ENCODE results near the gene SOWAHB.
A peak's percentile ranks its signal among the peaks of the same experiment; 100 is the strongest.

Gene SOWAHB

GRCh38 chr4:76897536-76898384 lies at the start of gene SOWAHB:
Gene SOWAHB, minus strand, starts transcription at chr4:76898144. Its CDS starts 295 bp downstream, at chr4:76897849.
- DNase-seq: peak; percentile 41

- DNase-seq: no peak
Measured at GRCh38 chr4:76947369-76947768, 49.4 kb upstream of the SOWAHB start.

GRCh38 chr4:76943790-76944189 lies 45.8 kb upstream of the SOWAHB start:
- no peak for DNase-seq

- DNase-seq: no peak
Measured at GRCh38 chr4:76943129-76943620, 45.2 kb upstream of the SOWAHB start.

- DNase-seq: no peak
Measured at GRCh38 chr4:76939184-76939583, 41.2 kb upstream of the SOWAHB start.

- DNase-seq: no peak
Measured at GRCh38 chr4:76931576-76932276, 33.8 kb upstream of the SOWAHB start.

- DNase-seq: no peak
Measured at GRCh38 chr4:76931087-76931486, 33.1 kb upstream of the SOWAHB start.

GRCh38 chr4:76930685-76931084 lies 32.7 kb upstream of the SOWAHB start:
- DNase-seq: no peak

GRCh38 chr4:76926841-76927240 lies 28.9 kb upstream of the SOWAHB start:
- DNase-seq: no peak

- no peak for DNase-seq
Measured at GRCh38 chr4:76923619-76924357, 25.8 kb upstream of the SOWAHB start.

GRCh38 chr4:76920715-76921114 lies 22.8 kb upstream of the SOWAHB start:
- no peak for DNase-seq

GRCh38 chr4:76909711-76910110 lies 11.8 kb upstream of the SOWAHB start:
- no peak for DNase-seq

GRCh38 chr4:76905521-76905920 lies 7.6 kb upstream of the SOWAHB start:
- no peak for DNase-seq

- DNase-seq: no peak
Measured at GRCh38 chr4:76904646-76905190, 6.8 kb upstream of the SOWAHB start.

- no peak for DNase-seq
Measured at GRCh38 chr4:76902233-76902890, 4.4 kb upstream of the SOWAHB start.

GRCh38 chr4:76898949-76899645 lies 1.2 kb upstream of the SOWAHB start:
- no peak for DNase-seq

GRCh38 chr4:76898385-76898692 lies 395 bp upstream of the SOWAHB start:
- DNase-seq: no peak

GRCh38 chr4:76896614-76897535 lies 1.1 kb downstream of the SOWAHB start:
- DNase-seq: peak; percentile 43

GRCh38 chr4:76896048-76896447 lies 1.9 kb downstream of the SOWAHB start:
- no peak for DNase-seq

- no peak for DNase-seq
Measured at GRCh38 chr4:76895619-76896018, 2.3 kb downstream of the SOWAHB start.
